Prostate gland (tissue), 2 donors: ENCODE data around the gene CST4. TPM values are rescaled to one million over a fixed set of nuclear protein-coding genes. Genes with fewer than 3 reads are reported as not detected.
"Not testable (repeated sequence)": the region's sequence is repeated elsewhere in the genome, so short reads cannot be mapped to it uniquely, and the experiment has no call there.

ENCODE experiments used
- DNase-seq: peaks from one replicate; pipeline ENCODE4 v3.0.0-alpha.2; 2019; ENCODE audit warnings: low spot score
- H3K27ac ChIP-seq, 2 donors: fragments of 200-600 bp; sonication (generic); 2 replicates each; pipeline ENCODE4 v1.5.1; 2017 to 2019
- H3K27me3 ChIP-seq: fragments of 200-600 bp; sonication (generic); replicated peaks from 2 replicates; pipeline ENCODE4 v1.5.1; 2019; ENCODE audit not compliant: insufficient read depth
- H3K36me3 ChIP-seq, 2 donors: fragments of 200-600 bp; sonication (generic); 1 replicate in 1 of 2; 2 replicates in 1 of 2; pipeline versions ENCODE4 v1.5.1 to v1.8.1; 2017 to 2019
- H3K4me1 ChIP-seq: fragments of 200-600 bp; sonication (generic); replicated peaks from 2 replicates; pipeline ENCODE4 v1.5.1; 2019
- H3K4me3 ChIP-seq, 2 donors: fragments of 200-600 bp; sonication (generic); 2 replicates each; pipeline ENCODE4 v1.5.1; 2017 to 2019
- H3K9me3 ChIP-seq: fragments of 200-600 bp; sonication (generic); 2 replicates; pipeline ENCODE4 v1.5.1; 2017
- POLR2A ChIP-seq: fragments of 450-650 bp; IDR thresholded peaks from one replicate; pipeline ENCODE4 v1.6.1; 2016; ENCODE audit warnings: antibody characterized with exemption, mild to moderate bottlenecking
- POLR2AphosphoS5 ChIP-seq: sonication (generic); formaldehyde crosslinking; IDR thresholded peaks from one replicate; pipeline ENCODE4 v1.6.1; 2017; ENCODE audit warnings: antibody characterized with exemption
- WGBS: methylation state at CpG from one replicate; pipeline ENCODE4 v1.1.5; 2018; 5-methylcytosine and 5-hydroxymethylcytosine counted together
- intact Hi-C: fragments of 100-400 bp; cut with DNase I; formaldehyde crosslinking; loops from one replicate; pipeline ENCODE4 v1.14.2; 2022
- total RNA-seq, 2 donors: library from RNA; depleted of rRNA; stranded (reverse); fragments of >200 nt; gene quantifications; one replicate each; pipeline ENCODE4 v1.1.0, GENCODE V29; 2016
- TF ChIP-seq, protein P1 (sequence below), 4 experiments: fragments of 200-600 bp in 2 of 4; fragments of 450-650 bp in 2 of 4; sonication (generic) in 2 of 4; IDR thresholded peaks; 1 replicate in 3 of 4; 2 replicates in 1 of 4; pipeline ENCODE4 v1.5.1; 2016 to 2019; ENCODE audit warnings: antibody characterized with exemption in 4 of 4, mild to moderate bottlenecking in 2 of 4, moderate library complexity in 2 of 4

CST4 gene
- total RNA-seq, 2 donors from 2014 or later: 7.9 TPM; not detected in 1

DNA sequence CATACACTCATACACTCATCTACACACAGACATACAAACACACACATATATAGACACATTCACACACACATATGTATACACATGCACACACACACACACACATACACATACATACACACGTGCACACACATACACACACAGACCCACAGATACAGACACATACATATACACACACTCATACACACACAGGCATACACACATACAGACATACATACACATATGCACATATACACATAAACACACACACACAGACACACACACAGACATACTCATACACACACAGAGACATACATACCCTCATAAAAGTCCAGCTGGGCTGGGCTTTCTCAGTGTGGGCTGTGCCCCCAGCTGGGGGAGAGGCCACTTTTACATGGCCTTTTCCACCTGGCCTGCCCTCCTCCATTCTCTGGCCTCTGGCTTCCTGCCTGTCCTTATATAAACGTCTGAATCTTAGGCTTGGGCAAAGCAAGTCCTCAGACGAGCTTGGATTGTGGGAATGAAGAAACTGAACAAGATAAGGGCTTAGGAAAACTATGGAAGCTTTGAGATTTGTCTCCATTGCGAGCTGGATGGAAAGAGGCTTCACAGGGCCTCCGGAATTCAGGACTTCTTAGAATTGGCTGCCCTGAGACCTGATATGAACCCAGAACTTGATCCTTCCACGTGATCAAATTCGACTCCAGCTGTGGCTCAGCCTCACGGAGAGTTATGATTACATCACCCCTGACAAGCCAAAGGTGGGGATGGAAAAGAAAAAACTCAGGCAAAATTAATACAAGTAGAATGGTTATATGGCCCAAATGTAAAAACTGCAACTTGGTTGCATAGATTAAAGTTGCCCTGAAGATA, 28.6 kb downstream of the CST4 start:
- intact Hi-C loops: no loop called here
- 59% methylated on average over 8 of the region's 8 CpGs for WGBS
- no peak for DNase-seq

DNA sequence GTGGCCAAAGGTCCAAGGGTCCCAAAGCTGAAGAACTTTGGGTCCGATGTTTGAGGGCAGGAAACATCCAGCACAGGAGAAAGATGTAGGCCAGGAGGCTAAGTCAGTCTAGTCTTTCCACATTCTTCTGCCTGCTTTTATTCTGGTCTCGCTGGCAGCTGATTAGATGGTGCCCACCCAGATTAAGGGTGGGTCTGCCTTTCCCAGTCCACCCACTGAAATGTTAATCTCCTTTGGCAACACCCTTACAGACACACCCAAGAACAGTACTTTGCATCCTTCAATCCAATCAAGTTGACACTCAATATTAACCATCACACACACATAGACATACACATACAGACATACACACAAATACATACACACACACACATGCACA, 29.2 kb downstream of the CST4 start:
- H3K4me1 ChIP-seq, H3K9me3 ChIP-seq, H3K4me3 ChIP-seq, H3K27ac ChIP-seq, H3K36me3 ChIP-seq, DNase-seq, intact Hi-C loops, H3K27me3 ChIP-seq: not testable (repeated sequence)
- 84% methylated on average over 2 of the region's 2 CpGs for WGBS

More for the DNA sequence above, 28.6 kb downstream of the CST4 start:
- Histone ChIP-seq H3K9me3 (no peaks in the 10 kb centered on the region), H3K4me1 (no peaks in the 10 kb centered on the region), H3K36me3 (no peaks in the 10 kb centered on the region), H3K4me3 (no peak overlapping the region), H3K27me3 (no peaks in the 10 kb centered on the region), H3K27ac (no peak overlapping the region)
- TF ChIP-seq, protein P1, sequence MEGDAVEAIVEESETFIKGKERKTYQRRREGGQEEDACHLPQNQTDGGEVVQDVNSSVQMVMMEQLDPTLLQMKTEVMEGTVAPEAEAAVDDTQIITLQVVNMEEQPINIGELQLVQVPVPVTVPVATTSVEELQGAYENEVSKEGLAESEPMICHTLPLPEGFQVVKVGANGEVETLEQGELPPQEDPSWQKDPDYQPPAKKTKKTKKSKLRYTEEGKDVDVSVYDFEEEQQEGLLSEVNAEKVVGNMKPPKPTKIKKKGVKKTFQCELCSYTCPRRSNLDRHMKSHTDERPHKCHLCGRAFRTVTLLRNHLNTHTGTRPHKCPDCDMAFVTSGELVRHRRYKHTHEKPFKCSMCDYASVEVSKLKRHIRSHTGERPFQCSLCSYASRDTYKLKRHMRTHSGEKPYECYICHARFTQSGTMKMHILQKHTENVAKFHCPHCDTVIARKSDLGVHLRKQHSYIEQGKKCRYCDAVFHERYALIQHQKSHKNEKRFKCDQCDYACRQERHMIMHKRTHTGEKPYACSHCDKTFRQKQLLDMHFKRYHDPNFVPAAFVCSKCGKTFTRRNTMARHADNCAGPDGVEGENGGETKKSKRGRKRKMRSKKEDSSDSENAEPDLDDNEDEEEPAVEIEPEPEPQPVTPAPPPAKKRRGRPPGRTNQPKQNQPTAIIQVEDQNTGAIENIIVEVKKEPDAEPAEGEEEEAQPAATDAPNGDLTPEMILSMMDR (IDR thresholded peaks at IDR 0.05): no peak
- no peak for TF ChIP-seq POLR2A
- TF ChIP-seq POLR2AphosphoS5: no peak

DNA sequence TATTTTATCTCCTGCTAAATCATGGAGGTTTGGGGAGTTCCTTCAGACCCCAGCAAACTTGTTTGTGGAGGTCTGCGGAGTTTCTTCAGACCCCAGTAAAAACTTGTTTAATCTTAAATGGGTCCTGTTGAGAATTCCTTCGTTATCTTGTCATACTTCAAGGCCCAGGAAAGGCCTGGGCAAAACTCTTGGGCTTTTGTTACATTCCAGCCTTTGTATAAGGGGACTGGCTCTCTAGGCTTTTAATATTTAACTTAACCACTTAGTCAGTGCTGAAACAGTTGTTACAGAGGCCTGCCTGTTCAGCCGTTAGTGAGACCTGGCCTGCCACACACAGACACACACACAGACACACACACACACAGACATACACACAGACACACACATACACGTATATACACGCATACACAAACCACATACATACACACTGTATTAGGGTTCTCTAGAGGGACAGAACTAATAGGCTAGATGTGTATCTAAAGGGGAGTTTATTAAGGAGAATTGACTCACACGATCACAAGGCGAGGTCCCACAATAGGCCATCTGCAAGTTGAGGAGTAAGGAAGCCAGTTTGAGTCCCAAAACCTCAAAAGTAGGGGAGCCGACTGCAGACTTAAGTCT, 29.7 kb downstream of the CST4 start:
- intact Hi-C loops: no loop called here
- DNase-seq: no peak
- WGBS: 83% methylated on average over 8 of the region's 8 CpGs

DNA sequence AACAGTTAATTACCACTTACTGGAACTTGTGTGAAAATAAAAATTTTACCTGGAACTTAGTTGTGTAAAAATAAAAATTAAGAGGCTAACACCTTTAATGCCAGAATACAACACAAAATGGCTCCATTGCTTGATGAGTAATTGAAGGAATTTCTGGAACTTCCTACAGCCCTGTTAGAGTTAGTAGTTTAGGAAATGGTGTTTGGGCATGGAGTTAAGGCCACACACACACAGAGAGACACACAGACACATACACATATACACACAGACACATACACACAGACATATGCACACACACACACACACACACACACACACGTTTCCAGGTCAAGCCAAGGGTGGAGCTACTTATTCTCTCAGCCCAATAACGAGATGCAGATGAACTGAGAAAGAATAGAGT, 30.5 kb downstream of the CST4 start:
- intact Hi-C loops: no loop called here
- no peak overlapping the region for H3K4me3 ChIP-seq
- H3K27ac ChIP-seq: no peak overlapping the region
- DNase-seq: no peak
- TF ChIP-seq POLR2AphosphoS5 (no peak), POLR2A (no peak)
- TF ChIP-seq, protein P1 (IDR thresholded peaks at IDR 0.05): no peak
- H3K36me3 ChIP-seq: no peaks in the 10 kb centered on the region
- no peaks in the 10 kb centered on the region for H3K9me3 ChIP-seq
- H3K4me1 ChIP-seq: no peaks in the 10 kb centered on the region
- H3K27me3 ChIP-seq: no peaks in the 10 kb centered on the region
- 66% methylated on average over 2 of the region's 2 CpGs for WGBS

More for the DNA sequence above, 29.7 kb downstream of the CST4 start:
- no peak overlapping the region for H3K27ac ChIP-seq
- no peaks in the 10 kb centered on the region for H3K36me3 ChIP-seq
- H3K9me3 ChIP-seq: no peaks in the 10 kb centered on the region
- no peaks in the 10 kb centered on the region for H3K4me1 ChIP-seq
- H3K4me3 ChIP-seq: no peak overlapping the region
- no peaks in the 10 kb centered on the region for H3K27me3 ChIP-seq
- TF ChIP-seq, protein P1 (IDR thresholded peaks at IDR 0.05): no peak
- TF ChIP-seq POLR2A (no peak), POLR2AphosphoS5 (no peak)

DNA sequence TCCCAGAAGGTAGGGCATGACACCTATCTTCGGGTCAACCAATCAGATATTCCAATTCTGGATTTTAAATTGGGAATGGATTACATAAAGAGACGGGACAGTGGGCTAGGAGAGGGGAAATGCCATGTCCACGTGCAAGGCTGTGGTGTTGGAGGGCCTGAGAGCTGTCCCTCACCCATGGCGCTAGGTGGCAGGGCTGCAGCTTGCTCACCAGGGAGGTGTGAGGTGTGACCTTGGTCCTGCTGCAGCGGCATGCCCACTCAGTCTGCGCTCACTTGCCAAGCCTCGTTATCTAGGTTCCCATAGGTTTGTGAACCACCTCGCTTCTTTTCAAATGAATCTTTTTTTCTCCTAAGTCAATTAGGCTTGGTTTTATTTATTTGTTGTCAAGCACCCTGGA, 31.6 kb downstream of the CST4 start:
- Histone ChIP-seq H3K4me3 (no peak overlapping the region), H3K27ac (no peak overlapping the region), H3K27me3 (no peaks in the 10 kb centered on the region), H3K36me3 (no peaks in the 10 kb centered on the region), H3K9me3 (no peaks in the 10 kb centered on the region), H3K4me1 (no peaks in the 10 kb centered on the region)
- no peak for TF ChIP-seq POLR2AphosphoS5
- TF ChIP-seq POLR2A: no peak
- TF ChIP-seq, protein P1 (IDR thresholded peaks at IDR 0.05): no peak
- intact Hi-C loops: no loop called here
- 82% methylated on average over 8 of the region's 8 CpGs for WGBS
- no peak for DNase-seq
